Stimulated activated CD4-positive, alpha-beta T cell treated with anti-CD3 and anti-CD28 coated beads, Interleukin-2, amount 100 ng/mL, for 48 hours (primary cell): ENCODE data around the gene AVL9.
"Not testable (repeated sequence)": the region's sequence is repeated elsewhere in the genome, so short reads cannot be mapped to it uniquely, and the experiment has no call there.

Experiments
- DNase-seq, 2 donors: peaks; one replicate each; pipeline ENCODE4 v3.0.0-alpha.2; 2020

The AVL9 gene

DNA sequence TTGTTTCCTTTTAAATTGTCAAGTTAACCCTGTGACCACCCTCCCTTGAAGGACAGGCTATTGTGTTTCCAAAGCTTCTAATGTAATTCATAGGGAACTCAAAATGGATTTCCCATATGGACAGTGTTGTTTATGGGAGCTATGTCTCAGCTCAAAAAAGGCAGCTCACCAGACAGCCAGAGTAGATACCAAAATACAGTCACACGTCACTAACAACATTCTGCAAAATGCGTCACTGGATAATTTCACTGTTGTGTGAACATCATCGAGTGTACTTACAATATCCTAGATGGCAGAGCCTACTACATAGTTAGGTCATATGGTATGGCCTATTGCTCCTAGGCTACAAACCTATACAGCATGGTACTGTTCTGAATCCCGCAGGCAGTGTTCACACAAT is 97.4 kb downstream of the AVL9 start:
- DNase-seq: no peak

DNA sequence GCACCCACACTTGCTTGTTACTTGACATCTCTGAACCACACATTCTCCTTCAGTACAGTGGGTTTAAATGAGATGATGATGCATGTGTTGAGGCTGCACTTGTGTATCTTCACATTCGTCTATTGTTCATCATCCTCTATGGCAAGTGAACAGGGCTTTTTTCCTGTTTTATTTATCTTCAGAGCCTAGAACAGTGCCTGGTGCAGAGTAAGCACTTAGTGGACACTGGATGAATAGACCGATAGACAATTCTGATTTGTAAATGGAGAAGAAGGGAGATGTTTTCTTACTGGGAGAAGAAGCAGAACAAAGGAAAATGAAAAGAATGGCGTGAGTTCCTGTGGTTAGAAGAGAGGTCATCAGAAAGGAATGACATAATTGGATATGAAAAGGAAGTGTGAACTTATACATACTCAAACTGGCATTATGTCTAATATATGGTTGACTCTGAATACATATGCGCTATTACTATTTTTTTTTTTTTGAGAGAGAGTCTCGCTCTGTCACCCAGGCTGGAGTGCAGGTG is 99.7 kb downstream of the AVL9 start:
- DNase-seq: no peak

DNA sequence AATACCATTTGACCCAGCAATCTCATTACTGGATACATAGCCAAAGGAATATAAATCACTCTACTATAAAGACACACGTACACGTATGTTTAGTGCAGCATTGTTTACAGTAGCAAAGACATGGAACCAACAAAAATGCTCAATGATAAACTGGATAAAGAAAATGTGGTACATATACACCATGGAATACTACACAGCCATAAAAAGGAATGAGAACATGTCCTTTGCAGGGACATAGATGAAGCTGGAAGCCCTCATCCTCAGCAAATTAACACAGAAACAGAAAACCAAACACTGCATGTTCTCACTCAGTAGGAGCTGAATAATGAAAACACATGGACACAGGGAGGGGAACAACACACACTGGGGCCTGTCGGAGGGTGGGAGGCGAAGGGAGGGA is 105.9 kb downstream of the AVL9 start:
- not testable (repeated sequence) for DNase-seq

DNA sequence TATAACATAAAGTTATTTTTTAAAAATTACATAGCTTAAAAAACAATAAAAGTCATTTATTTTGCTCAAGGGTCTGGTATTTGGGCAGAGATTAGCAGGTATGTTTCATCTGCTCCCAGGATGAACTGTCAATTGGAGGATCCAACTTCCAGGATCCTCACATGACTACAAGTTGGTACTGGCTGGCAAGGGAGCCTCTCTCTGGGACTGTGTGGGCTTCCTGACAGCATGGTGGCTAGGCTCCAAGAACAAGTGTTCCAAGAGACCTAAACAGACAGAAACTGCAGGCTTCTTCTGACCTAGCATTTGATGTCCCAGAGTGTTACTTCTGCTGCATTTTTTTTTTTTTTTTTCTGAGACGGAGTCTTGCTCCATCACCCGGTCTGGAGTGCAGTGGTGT is 107.2 kb downstream of the AVL9 start:
- no peak for DNase-seq

DNA sequence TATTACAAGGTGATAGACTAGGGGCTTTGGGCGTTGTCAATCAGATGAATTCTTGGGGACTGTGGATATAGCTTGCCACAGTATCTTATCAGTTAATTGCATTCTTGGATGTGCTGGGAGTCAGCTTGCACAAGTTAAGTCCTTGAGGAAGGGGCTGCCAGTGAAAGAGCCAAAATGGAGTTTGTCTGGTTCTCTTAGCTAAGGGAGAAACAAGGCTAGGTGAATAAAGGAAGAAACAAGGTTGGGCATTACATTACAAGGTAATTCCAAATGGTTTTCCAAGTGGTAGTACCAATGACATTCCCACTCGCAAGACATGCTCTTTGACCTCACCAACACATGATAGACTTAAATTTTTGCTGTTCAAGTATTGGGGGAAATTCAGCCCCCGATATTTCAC is 108.2 kb downstream of the AVL9 start:
- DNase-seq: not testable (repeated sequence)

DNA sequence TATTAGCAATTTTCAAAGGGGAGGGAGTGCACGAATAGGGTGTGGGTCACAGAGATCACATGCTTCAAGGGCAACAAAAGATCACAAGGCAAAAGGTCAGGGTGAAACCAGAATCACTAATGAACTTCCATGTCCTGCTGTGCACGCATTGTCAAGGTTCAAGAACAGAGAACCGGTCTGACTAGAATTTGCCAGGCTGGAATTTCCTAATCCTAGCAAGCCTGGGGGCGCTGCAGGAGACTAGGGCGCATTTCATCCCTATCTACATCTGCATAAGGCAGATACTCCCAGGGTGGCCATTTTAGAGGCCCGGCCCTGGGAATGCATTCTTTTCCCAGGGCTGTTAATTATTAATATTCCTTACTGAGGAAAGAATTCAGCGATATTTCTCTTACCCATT is 108.8 kb downstream of the AVL9 start:
- DNase-seq: not testable (repeated sequence)

DNA sequence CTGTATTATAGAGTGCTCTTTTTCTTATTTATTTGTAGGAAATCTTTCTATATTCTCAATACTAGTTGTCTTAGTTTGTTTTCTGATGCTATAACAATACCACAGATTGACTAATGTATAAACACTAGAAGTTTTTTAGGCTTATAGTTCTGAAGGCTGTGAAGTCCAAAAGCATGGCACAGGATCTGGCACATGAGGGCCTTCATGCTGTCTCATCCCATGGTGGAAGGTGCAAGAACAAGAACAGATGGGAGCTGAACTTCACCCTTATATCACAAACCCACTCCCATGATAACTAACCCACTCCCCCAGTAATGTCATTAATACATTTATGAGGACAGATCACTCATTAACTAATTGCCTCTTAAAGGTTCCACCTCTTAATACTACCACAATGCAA is 109.7 kb downstream of the AVL9 start:
- no peak for DNase-seq

DNA sequence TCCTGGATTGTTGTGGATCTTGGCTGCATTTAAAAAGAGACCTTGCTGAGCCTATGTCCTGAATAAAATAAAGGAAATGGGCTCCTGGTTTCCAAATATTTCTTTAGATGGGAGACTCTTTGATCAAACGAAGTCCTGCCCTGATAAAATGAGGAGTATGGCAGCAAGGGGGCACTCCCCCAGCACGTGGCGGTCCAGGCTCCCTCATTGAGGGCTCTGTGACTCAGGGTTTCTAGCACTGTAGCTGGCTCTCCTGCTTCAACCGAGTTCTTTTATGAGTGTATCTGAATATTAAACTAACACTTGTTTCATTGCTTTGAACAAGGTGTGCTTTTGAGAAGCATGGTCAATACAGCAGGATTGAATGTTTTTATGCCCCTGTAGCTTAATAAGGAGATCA is 114.2 kb downstream of the AVL9 start:
- no peak for DNase-seq

DNA sequence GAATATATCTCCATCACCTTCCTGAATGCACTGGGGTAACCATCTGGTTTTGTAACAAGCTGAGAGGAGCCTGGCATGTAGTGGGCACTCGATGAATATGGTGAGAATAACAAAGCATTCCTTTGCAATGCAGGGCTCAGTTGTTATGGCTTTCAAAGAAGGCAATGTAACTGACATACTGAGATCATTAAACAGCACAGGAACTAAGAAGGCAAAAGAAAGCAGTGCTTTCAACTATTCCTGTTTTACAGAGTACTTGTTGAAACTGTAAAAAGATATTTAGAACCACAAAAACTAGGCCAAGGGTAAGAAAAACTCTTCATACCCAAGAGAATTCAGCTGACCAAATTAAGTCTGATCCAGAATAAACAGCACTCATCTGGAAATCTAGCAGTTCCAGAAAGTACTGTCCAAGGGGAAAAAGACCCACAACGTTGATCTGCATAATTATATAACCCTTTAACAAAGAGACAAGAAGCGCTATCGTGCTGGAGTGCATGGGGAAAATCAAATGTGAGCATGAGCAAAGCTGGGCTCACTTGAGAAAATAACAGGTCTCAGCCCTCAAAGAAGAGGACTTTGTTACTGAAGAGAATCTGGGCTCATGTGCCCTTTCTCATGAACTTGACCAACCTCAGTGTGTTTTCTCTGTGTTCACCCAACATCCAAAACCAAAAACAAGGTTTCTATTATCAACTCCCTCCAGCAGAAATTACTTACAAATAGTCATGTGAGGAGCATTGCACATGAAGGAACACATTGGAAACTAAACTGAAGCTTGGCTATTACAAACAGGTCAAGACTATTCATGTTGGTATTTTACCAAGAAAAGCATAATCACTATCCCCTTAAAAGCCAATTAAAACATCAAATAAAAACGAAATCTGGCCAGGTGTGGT is 116.2 kb downstream of the AVL9 start:
- DNase-seq: no peak

DNA sequence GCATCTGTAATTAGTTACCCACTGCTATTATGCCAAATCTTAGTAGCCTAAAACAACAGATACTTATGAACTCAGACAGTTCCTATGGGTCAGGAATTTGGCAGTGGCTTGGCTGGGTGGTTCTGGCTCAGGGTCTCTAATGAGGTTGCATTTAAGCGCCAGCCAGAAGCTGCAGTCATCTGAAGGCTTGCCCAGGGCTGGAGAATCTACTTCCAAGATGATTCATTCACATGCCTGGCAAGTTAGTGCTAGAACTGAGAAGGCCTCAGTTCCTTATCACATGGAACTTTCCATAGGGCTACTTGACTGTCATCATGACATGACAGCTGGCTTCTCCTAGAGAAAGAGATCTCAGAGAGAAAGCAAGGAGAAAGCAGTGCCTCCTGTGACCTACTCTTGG is 121.3 kb downstream of the AVL9 start:
- DNase-seq: no peak

DNA sequence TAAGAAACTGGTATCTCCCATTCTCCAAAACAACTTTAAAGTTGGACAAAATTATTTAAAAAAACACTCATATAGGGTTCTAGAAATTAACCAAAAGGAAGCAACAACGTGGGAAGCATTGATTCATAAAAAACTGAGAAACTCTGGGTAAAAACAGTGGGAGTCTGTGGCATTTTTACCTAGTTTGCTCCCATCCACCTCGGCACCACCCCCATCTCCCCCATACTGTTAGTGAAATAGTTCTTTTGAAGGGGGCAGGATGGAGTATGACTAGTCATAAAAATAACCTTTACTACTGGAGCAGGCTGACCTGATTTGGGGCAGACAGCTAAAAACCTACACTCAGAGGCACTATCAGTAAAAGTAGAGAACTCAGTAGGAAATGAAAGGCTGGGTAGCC is 123.2 kb downstream of the AVL9 start:
- peak in 1 of 2 donors; percentile 3 for DNase-seq

DNA sequence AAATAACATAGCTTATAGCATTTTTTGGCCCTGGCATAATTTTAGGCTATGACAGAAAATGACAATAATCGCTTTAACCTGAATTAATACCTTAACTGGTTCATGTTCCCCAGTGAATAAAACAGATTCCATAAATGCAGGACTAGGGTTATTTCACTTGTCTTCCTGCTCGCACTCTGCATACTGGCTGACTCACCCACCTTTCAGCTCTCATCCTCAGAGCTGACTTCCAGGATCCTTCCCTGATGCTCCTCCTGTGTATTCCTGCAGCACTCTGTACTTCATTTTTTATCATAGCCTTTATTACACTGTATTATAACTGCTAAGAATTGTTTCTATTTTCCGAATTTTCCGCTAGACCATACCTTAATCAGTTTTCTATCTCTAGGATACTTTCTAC is 123.7 kb downstream of the AVL9 start:
- DNase-seq: no peak

DNA sequence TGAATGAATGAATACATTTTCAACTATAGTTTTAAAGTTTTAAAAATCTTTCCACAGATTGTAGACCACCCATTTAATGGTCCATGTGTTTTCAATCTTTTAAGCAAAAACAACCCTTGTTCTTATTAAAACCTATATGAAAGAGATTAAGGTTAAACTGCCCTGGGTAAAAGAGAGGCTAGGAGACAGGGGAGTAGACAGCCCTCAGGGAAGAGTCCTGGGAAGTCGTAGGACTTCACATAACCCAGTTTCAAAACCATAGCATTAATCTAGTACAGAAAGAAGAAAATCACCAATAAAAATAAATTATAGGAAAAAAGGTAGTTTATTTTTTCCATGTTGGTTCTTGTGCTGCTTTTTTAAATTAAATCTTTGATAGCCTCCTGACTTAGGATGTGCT is 124.1 kb downstream of the AVL9 start:
- DNase-seq: not testable (repeated sequence)

DNA sequence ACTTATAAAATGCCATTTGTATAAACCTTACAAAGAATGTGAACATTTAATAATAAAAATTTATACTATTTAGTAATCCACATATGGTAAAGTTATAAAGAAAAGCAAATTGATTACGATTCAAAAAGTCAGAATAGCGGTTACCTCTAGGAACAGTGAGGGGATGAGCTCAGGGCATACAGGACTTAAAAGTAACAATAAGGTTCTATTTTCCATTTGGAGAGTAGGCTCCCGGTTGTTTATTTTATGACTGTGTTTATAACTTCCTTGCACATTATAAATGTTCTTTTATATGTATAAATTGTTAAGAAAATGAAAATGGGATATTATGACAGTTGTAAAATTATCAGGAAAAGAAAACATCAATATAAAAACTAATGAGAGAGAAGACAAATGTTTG is 135.7 kb downstream of the AVL9 start:
- no peak for DNase-seq

DNA sequence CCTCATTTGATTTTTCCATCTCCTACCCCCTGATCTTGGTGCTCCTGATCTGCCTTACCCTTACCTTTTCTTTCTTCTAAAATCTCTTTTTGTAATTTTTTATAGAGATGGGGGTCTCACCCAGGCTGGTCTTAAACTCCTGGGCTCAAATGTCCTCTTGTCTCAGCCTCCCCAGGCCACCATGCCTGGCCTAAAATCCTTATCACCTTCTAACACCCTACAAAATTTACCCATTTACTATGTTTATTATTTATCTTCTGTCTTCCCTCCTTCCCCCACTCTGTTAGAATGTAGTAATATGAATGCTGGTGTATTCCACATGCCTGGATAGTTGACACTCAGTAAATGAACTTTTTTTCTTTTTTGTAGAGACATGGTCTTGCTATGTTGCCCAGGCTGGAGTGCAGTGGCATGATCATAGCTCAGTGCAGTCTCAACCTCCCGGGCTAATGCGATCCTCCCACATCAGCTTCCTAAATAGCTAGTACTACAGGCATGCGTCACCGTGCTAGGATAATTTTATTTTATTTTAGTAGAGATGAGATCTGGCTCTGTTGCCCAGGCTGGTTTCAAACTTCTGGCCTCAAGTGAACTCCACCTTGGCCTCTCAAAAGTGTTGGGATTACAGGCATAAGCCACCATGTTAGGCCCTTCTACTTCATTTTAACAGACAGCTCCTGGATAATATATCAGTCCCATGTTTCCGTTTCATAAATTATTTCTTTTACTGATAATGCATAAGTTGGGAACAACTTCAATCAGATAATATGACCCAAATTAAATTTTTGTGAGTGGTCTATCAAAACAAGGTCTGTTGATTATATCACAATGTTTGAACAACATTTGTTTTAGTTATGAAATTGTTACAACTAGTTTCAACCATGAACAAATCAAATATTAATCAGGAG is 136.6 kb downstream of the AVL9 start:
- not testable (repeated sequence) for DNase-seq

DNA sequence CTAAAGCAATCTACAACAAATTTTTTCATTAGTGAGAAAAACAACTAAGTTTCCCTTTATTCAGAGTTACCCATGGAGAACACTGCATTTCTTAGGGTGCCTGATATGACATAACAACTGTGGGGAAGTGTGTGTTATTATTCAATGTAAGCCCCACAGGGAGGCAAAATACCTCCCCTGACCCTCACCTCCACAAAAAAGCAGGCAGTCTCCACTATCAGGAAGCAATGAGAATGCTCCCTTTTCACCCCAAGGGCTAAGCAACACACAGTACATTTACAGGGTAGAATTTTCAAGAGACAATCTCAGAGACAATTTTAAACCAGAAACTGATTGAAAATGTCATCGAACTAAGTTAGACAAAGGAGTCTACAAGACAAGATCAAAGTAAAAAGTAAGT is 138.2 kb downstream of the AVL9 start:
- DNase-seq: not testable (repeated sequence)

DNA sequence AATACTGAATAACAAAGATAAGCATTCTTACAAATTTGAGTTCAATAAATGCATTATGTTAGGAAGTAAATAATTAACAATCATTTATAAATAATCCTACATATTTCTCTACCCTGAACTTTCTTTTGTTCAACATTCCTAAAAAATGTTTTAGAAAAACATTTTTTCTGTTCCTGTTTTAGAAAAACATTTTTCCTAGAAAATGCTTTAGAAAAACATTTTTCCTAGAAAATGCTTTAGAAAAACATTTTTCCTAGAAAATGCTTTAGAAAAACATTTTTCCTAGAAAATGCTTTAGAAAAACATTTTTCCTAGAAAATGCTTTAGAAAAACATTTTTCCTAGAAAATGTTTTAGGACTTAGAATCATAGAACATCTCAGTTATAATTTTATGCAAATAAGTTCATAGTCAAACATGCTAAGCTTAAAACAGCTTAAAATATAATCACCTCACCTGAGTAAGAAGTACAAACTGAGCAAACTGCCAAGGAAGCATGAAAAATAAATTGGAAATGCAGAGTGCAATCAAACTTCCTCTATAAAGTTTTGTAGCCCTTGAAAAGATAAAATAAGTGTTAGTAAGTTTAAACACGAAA is 139.6 kb downstream of the AVL9 start:
- DNase-seq: not testable (repeated sequence)

DNA sequence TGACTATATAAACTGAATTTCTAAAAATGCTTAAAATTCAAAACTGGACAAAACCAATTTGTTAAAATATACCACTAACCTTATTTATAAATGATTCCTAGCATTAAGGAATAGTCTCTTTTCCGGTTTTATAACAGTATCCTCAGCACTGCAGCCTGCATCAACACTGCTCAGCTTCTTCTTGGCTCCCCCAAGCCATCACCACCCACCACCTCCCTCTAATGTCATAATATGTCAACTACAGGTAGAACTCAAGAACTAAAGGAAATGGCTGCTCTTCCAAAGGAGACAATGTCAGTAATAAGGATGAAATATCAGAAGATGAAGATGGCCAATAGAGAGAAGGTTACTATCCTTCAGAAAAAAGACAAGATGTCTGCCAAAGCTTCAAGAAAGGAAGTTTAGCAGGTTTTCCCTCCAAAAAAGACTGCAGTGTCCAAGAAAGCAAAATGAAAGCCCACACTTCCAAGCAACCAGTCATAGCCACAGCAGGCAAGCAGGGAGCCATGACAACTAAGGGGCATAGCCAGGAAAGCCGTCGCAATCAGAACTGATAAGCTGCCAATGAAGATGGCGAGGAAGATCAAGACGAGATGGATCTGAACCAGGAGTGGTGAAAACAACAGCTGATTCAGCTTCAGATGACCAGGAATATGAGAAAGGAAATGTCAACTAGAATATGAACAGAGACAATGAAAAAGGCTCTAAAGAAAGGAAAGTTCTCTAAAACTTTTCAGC is 141.6 kb downstream of the AVL9 start:
- DNase-seq: not testable (repeated sequence)

DNA sequence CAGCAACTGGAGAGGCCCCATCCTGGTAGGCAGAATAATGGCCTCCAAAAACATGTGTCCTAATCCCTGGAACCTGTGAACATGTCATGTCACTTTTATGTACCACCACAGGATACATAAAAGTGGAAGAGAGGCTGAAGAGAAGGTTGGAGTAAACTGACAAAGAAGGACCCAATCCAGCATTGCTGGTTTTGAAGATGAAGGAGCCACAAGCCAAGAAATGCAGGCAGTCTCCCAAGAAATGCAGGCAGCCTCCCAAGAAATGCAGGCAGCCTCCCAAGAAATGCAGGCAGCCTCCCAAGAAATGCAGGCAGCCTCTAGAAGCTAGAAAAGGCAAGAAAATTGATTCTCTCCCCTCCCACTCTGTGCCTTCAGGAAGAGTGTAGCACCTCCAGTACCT is 142.3 kb downstream of the AVL9 start:
- DNase-seq: not testable (repeated sequence)
